BJ (cell line): ENCODE results near the gene ABCC11. TPM values are rescaled to one million over a fixed set of nuclear protein-coding genes. Genes with fewer than 3 reads are reported as not detected.
"Not testable (repeated sequence)": the region's sequence is repeated elsewhere in the genome, so short reads cannot be mapped to it uniquely, and the experiment has no call there.

ENCODE experiments used
- CTCF ChIA-PET: fragments of 350-600 bp; formaldehyde crosslinking; extraction: SDS; loops from one replicate; lab custom pipeline; 2021; ENCODE audit warnings: antibody characterized with exemption, inconsistent platforms; lab: Yijun Ruan, JAX
- POLR2A ChIA-PET: fragments of 300-600 bp; sonication (Branson Sonifier 250); formaldehyde crosslinking; extraction: SDS; loops from one replicate; lab custom pipeline; 2021; ENCODE audit warnings: antibody characterized with exemption; lab: Charles Lee
- DNase-seq: peaks from one replicate; pipeline ENCODE4 v3.0.0-alpha.2; 2011; ENCODE audit warnings: low read depth
- H3K27me3 ChIP-seq: 2 replicates; pipeline ENCODE4 v1.6.0; 2011; ENCODE audit warnings: low read length; ENCODE audit not compliant: control insufficient read depth, insufficient read depth
- H3K36me3 ChIP-seq: 2 replicates; pipeline ENCODE4 v1.5.1; 2011; ENCODE audit warnings: low read length; ENCODE audit not compliant: control insufficient read depth, insufficient read depth
- H3K4me3 ChIP-seq: 2 replicates; pipeline ENCODE4 v1.5.1; 2011; ENCODE audit warnings: low read depth, mild to moderate bottlenecking, control low read depth, low read length
- CTCF ChIP-seq: IDR thresholded peaks from 2 replicates; pipeline ENCODE4 v1.5.1; 2011; ENCODE audit warnings: low read depth, mild to moderate bottlenecking, control low read depth, inconsistent platforms, low read length, moderate library complexity; ENCODE audit not compliant: insufficient read depth
- polyA plus RNA-seq: library from polyadenylated mRNA; depleted of rRNA; stranded (reverse); fragments of >200 nt; gene quantifications from 2 replicates; pipeline ENCODE4 v1.2.3, GENCODE V29; 2011

Gene ABCC11
- polyA plus RNA-seq, 1 experiment = 0.06 TPM

GRCh38 chr16:48182979-48183537, 64.3 kb downstream of the ABCC11 start:
- Histone ChIP-seq H3K4me3 (no peak overlapping the region), H3K27me3 (peaks cover 2% of the 10 kb centered on the region), H3K36me3 (no peaks in the 10 kb centered on the region)
- TF ChIP-seq CTCF = no peak
- no peak for DNase-seq
- CTCF ChIA-PET = interaction anchor here (1.4 to 1.6 kb wide), 2 partner anchors 10 to 440 kb away, joined by 3 to 4 read pairs; no protein-coding TSS in a partner anchor
- POLR2A ChIA-PET = no interaction called here

- H3K36me3 ChIP-seq, DNase-seq, POLR2A ChIA-PET, H3K4me3 ChIP-seq, H3K27me3 ChIP-seq: not testable (repeated sequence)
- CTCF ChIA-PET = interaction anchor here (1.4 kb wide), 1 partner anchor 441 kb away, joined by 3 read pairs; no protein-coding TSS in a partner anchor
These were observed 65.4 kb downstream of the ABCC11 start for GRCh38 chr16:48181746-48182520.

- ChIA-PET CTCF (no interaction called here), POLR2A (no interaction called here)
- no peak for DNase-seq
- Histone ChIP-seq H3K27me3 (peaks cover 2% of the 10 kb centered on the region), H3K4me3 (no peak overlapping the region), H3K36me3 (no peaks in the 10 kb centered on the region)
- TF ChIP-seq CTCF = no peak
These were observed 66.4 kb downstream of the ABCC11 start for GRCh38 chr16:48180868-48181480.

- DNase-seq = no peak
- H3K36me3 ChIP-seq = no peaks in the 10 kb centered on the region
- CTCF ChIA-PET = interaction anchor here (2.0 kb wide), 1 partner anchor 12 kb away, joined by 10 read pairs; no protein-coding TSS in a partner anchor
- POLR2A ChIA-PET = interaction anchor here (0.6 to 0.7 kb wide), 2 partner anchors 1035 to 1123 kb away, joined by 3 read pairs; no protein-coding TSS in a partner anchor
- H3K27me3 ChIP-seq = no peaks in the 10 kb centered on the region
- TF ChIP-seq CTCF = no peak
- no peak overlapping the region for H3K4me3 ChIP-seq
These were observed 70.5 kb downstream of the ABCC11 start for GRCh38 chr16:48176635-48177408.

GRCh38 chr16:48173889-48174288, 73.5 kb downstream of the ABCC11 start:
- no peaks in the 10 kb centered on the region for H3K36me3 ChIP-seq
- DNase-seq = no peak
- no peaks in the 10 kb centered on the region for H3K27me3 ChIP-seq
- TF ChIP-seq CTCF = no peak
- H3K4me3 ChIP-seq = no peak overlapping the region
- POLR2A ChIA-PET = no interaction called here
- CTCF ChIA-PET = interaction anchor here (0.9 to 1.4 kb wide), 2 partner anchors 9 to 1143 kb away, joined by 3 to 7 read pairs; no protein-coding TSS in a partner anchor
